Bronchial epithelial cell (primary cell): ENCODE data around the gene RNF40. TPM values are rescaled to one million over a fixed set of nuclear protein-coding genes. Genes with fewer than 3 reads are reported as not detected.

Experiments used
- DNase-seq: peaks from one replicate; pipeline ENCODE4 v3.0.0-alpha.2; 2010; ENCODE audit warnings: low read depth
- FAIRE-seq: peaks from 2 replicates; lab custom pipeline; 2011; peaks lifted over from hg19 to GRCh38; lab: Jason Lieb, UNC
- H3K27me3 ChIP-seq: 2 replicates; pipeline ENCODE4 v1.5.1; 2011; ENCODE audit warnings: low read length; ENCODE audit not compliant: control insufficient read depth, insufficient read depth
- H3K36me3 ChIP-seq: 2 replicates; pipeline ENCODE4 v1.5.1; 2011; ENCODE audit warnings: low read length; ENCODE audit not compliant: control insufficient read depth, insufficient read depth
- H3K4me3 ChIP-seq: 2 replicates; pipeline ENCODE4 v1.5.1; 2011; ENCODE audit warnings: mild to moderate bottlenecking, low read depth, low read length, control low read depth
- total RNA-seq: library from RNA; depleted of rRNA; stranded (reverse); fragments of >200 nt; gene quantifications from 2 replicates; pipeline ENCODE4 v1.2.1, GENCODE V29; 2014
- TF ChIP-seq, protein P1 (sequence below): IDR thresholded peaks from 2 replicates; pipeline ENCODE4 v1.5.1; 2011; ENCODE audit warnings: mild to moderate bottlenecking, moderate library complexity, low read length, control low read depth, inconsistent platforms; ENCODE audit not compliant: insufficient read depth, severe bottlenecking

Gene RNF40
- total RNA-seq, 1 donor from 2014 or later: 38.7 TPM

DNA sequence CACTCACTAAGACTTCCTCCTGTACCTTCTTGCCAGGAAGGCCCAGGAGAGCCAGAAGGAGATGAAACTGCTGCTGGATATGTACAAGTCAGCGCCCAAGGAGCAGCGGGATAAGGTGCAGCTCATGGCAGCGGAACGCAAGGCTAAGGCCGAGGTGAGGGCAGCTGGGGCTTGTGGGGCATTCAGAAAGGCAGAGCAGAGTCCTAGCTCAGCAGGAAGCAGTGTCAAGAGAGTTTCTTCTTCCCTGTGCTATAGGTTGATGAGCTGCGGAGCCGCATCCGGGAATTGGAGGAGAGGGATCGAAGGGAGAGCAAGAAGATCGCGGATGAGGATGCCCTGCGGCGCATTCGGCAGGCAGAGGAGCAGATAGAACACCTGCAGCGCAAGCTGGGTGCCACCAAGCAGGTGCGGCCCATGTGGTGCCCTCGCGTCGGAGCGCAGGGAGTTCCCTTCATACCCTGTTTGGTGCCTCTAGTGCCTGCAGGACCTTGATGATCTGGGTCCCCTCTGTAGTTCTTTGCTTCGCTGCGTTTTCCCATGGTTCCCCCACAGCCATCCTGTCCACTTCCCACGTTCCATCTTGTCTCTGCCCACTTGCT lies 6.6 kb downstream of the RNF40 start:
- Histone ChIP-seq H3K4me3 (no peak overlapping the region), H3K36me3 (peaks cover 66% of the 10 kb centered on the region), H3K27me3 (no peaks in the 10 kb centered on the region)
- DNase-seq (no peak), FAIRE-seq (no peak)
- TF ChIP-seq, protein P1, sequence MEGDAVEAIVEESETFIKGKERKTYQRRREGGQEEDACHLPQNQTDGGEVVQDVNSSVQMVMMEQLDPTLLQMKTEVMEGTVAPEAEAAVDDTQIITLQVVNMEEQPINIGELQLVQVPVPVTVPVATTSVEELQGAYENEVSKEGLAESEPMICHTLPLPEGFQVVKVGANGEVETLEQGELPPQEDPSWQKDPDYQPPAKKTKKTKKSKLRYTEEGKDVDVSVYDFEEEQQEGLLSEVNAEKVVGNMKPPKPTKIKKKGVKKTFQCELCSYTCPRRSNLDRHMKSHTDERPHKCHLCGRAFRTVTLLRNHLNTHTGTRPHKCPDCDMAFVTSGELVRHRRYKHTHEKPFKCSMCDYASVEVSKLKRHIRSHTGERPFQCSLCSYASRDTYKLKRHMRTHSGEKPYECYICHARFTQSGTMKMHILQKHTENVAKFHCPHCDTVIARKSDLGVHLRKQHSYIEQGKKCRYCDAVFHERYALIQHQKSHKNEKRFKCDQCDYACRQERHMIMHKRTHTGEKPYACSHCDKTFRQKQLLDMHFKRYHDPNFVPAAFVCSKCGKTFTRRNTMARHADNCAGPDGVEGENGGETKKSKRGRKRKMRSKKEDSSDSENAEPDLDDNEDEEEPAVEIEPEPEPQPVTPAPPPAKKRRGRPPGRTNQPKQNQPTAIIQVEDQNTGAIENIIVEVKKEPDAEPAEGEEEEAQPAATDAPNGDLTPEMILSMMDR: no peak

DNA sequence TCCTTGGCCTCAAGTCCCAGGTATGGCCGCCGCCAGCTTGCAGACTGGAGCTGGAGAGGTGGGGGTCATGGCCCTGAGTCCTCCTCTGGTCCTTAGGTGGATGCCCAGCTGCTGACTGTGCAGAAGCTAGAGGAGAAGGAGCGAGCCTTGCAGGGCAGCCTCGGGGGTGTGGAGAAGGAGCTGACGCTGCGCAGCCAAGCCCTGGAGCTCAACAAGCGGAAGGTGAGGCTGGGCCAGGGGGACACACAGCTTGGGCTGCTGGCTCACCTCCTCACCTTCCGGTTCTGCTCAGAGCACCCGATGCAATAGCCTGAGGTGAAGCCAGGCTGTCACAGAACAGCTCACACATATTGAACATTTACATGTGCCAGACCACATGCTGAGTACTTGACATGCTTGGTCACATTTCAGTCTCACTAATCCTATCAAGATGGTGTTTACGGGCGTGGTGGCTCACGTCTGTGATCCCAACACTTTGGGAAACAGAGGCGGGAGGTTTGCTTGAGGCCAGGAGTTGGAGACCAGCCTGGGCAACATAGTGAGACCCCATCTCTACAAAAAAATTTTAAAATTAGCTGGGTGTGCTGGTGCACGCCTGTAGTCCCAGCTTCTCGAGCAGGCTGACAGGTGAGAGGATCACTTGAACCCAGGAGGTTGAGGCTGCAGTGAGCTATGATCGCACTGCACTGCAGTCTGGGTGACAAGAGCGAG lies 7.4 kb downstream of the RNF40 start:
- H3K36me3 ChIP-seq: peaks cover 64% of the 10 kb centered on the region
- no peaks in the 10 kb centered on the region for H3K27me3 ChIP-seq
- H3K4me3 ChIP-seq: no peak overlapping the region
- FAIRE-seq: no peak
- TF ChIP-seq, protein P1: no peak
- DNase-seq: no peak

- DNase-seq (no peak), FAIRE-seq (no peak)
- Histone ChIP-seq H3K36me3 (peaks cover 45% of the 10 kb centered on the region), H3K4me3 (no peak overlapping the region), H3K27me3 (no peaks in the 10 kb centered on the region)
- TF ChIP-seq, protein P1: no peak
Measured at GRCh38 chr16:30771726-30772125, 9.6 kb downstream of the RNF40 start.

- no peak for FAIRE-seq
- H3K36me3 ChIP-seq: peaks cover 31% of the 10 kb centered on the region
- DNase-seq: no peak
- no peaks in the 10 kb centered on the region for H3K27me3 ChIP-seq
- TF ChIP-seq, protein P1: no peak
- no peak overlapping the region for H3K4me3 ChIP-seq
Measured at GRCh38 chr16:30773826-30774225, 11.7 kb downstream of the RNF40 start.

GRCh38 chr16:30774367-30775130 lies 12.4 kb downstream of the RNF40 start:
- TF ChIP-seq, protein P1: no peak
- H3K4me3 ChIP-seq: peak overlapping the region; percentile 82
- FAIRE-seq: no peak
- DNase-seq: no peak
- peaks cover 23% of the 10 kb centered on the region for H3K36me3 ChIP-seq
- H3K27me3 ChIP-seq: no peaks in the 10 kb centered on the region
